Heart left ventricle (tissue), 13 donors: Measurements from ENCODE around the gene JPH2.

Experiments used
- POLR2A ChIP-seq, 2 donors: fragments of 450-650 bp; IDR thresholded peaks; one replicate each; pipeline ENCODE4 v1.6.1; 2017; ENCODE audit warnings: antibody characterized with exemption in 2 of 2, mild to moderate bottlenecking in 2 of 2, moderate library complexity in 2 of 2
- TF ChIP-seq, protein P1 (sequence below), 12 donors: fragments of 200-600 bp; sonication (generic) in 4 of 12; IDR thresholded peaks; one replicate each; pipeline versions ENCODE4 v1.5.0 to v1.8.0; 2018 to 2022; ENCODE audit warnings: antibody characterized with exemption in 12 of 12, mild to moderate bottlenecking in 5 of 12
- donor health status: ischemic (EF 13 %, LVEDD 7.1; RV severe dilation, severe dysfunction).
- donor health status: DM: no; HTN: yes; CAD: no.
- donor health status: DM: no; HTN: no; CAD: no.
- donor health status: ischemic (EF 25% LVEDD 6.9; RV normal size, moderate dysfunction).
- donor health status: ischemic (EF 25% LVEDD 5.7; RV mildly dilated, moderate dysfunction).
- donor health status: ischemic (EF 35%, LVEDD 5.7; RV mildly dilated, moderate dysfunction).
- donor health status: nonischemic (EF 11% LVEDD 7.7; RV severe dilation, severe dysfunction).
- donor health status: DM: yes; HTN: yes; CAD: no.
- donor health status: PGD.
- donor health status: ischemic (EF 29% LVEDD 5.4; RV normal size, mild dysfunction).
- donor health status: nonischemic (EF 23%, LVEDD 6.1; RV moderate dilation, normal function).

DNA sequence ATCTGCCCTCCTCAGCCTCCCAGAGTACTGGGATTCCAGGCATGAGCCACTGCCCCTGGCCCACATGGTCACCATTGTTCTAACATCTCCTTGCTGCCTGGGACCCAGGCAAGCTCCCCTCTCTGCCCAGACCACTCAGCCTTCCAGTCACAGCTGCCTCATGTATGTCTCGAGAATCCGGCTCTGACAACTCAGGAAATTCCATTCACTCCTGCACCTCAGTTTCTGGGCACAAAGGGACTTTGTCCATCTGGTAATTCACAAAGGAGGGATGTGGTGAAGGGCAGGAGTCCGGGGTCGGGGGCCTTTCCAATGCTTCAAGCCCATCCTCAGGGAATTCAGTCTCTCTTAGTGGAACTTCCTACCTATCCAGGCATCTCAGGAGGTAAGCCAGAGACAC lies 40.7 kb downstream of the JPH2 start:
- TF ChIP-seq, protein P1, sequence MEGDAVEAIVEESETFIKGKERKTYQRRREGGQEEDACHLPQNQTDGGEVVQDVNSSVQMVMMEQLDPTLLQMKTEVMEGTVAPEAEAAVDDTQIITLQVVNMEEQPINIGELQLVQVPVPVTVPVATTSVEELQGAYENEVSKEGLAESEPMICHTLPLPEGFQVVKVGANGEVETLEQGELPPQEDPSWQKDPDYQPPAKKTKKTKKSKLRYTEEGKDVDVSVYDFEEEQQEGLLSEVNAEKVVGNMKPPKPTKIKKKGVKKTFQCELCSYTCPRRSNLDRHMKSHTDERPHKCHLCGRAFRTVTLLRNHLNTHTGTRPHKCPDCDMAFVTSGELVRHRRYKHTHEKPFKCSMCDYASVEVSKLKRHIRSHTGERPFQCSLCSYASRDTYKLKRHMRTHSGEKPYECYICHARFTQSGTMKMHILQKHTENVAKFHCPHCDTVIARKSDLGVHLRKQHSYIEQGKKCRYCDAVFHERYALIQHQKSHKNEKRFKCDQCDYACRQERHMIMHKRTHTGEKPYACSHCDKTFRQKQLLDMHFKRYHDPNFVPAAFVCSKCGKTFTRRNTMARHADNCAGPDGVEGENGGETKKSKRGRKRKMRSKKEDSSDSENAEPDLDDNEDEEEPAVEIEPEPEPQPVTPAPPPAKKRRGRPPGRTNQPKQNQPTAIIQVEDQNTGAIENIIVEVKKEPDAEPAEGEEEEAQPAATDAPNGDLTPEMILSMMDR (IDR thresholded peaks at IDR 0.05), result no peak
- TF ChIP-seq POLR2A (IDR thresholded peaks at IDR 0.05), result no peak
